NB4 (cell line): ENCODE measurements around the gene SH3BGRL2.

Experiments used
- CTCF ChIP-seq: IDR thresholded peaks from one replicate; pipeline ENCODE4 v1.5.1; 2012; ENCODE audit warnings: low read depth, low read length
- MAX ChIP-seq: IDR thresholded peaks from 2 replicates; pipeline ENCODE4 v1.6.1; 2011; ENCODE audit warnings: low read depth, low read length
- MYC ChIP-seq: IDR thresholded peaks from 2 replicates; pipeline ENCODE4 v1.6.1; 2011; ENCODE audit warnings: low read depth, low read length
- POLR2A ChIP-seq: IDR thresholded peaks from 2 replicates; pipeline ENCODE4 v1.6.1; 2011; ENCODE audit warnings: mild to moderate bottlenecking; ENCODE audit not compliant: insufficient read length; ENCODE audit errors: extremely low read depth

GRCh38 chr6:79668381-79668780, 37.3 kb downstream of the SH3BGRL2 start:
- TF ChIP-seq CTCF: no peak
- no peak for TF ChIP-seq MAX
- no peak for TF ChIP-seq POLR2A
- TF ChIP-seq MYC: no peak
